HL-60 (cell line): ENCODE data around the gene BDH1.

Experiments
- DNase-seq, 2 experiments: peaks; one replicate each; pipeline ENCODE4 v3.0.0-alpha.2; 2010 to 2020; ENCODE audit warnings: low read depth in 1 of 2, low spot score in 1 of 2
- H3K27ac ChIP-seq: fragments of 250-450 bp; sonication (Bioruptor Pico); replicated peaks from 2 replicates; pipeline ENCODE4 v1.5.1; 2020; ENCODE audit warnings: mild to moderate bottlenecking, moderate library complexity
- H3K27me3 ChIP-seq: fragments of 250-450 bp; sonication (Bioruptor Pico); 2 replicates; pipeline ENCODE4 v1.5.1; 2021; ENCODE audit warnings: mild to moderate bottlenecking, moderate library complexity; ENCODE audit not compliant: insufficient read depth, poor library complexity, severe bottlenecking
- H3K4me3 ChIP-seq: replicated peaks from 2 replicates; pipeline ENCODE4 v1.5.1; 2011; ENCODE audit warnings: mild to moderate bottlenecking, control low read depth, low read length; ENCODE audit not compliant: insufficient read depth
- GABPA ChIP-seq: IDR thresholded peaks from 2 replicates; pipeline ENCODE4 v1.6.1; 2012; ENCODE audit warnings: low read depth
- POLR2AphosphoS5 ChIP-seq: IDR thresholded peaks from 2 replicates; pipeline ENCODE4 v1.6.1; 2012; ENCODE audit warnings: low read depth
- SPI1 ChIP-seq: IDR thresholded peaks from 2 replicates; pipeline ENCODE4 v1.6.1; 2012; ENCODE audit warnings: low read depth, mild to moderate bottlenecking, borderline replicate concordance
- TF ChIP-seq, protein P1 (sequence below): IDR thresholded peaks from 2 replicates; pipeline ENCODE4 v1.6.1; 2012; ENCODE audit warnings: low read depth; ENCODE audit not compliant: insufficient replicate concordance
- TF ChIP-seq, protein P2 (sequence below): IDR thresholded peaks from one replicate; pipeline ENCODE4 v1.5.1; 2011; ENCODE audit warnings: low read length, control low read depth, inconsistent platforms; ENCODE audit not compliant: insufficient read depth

Gene BDH1

DNA sequence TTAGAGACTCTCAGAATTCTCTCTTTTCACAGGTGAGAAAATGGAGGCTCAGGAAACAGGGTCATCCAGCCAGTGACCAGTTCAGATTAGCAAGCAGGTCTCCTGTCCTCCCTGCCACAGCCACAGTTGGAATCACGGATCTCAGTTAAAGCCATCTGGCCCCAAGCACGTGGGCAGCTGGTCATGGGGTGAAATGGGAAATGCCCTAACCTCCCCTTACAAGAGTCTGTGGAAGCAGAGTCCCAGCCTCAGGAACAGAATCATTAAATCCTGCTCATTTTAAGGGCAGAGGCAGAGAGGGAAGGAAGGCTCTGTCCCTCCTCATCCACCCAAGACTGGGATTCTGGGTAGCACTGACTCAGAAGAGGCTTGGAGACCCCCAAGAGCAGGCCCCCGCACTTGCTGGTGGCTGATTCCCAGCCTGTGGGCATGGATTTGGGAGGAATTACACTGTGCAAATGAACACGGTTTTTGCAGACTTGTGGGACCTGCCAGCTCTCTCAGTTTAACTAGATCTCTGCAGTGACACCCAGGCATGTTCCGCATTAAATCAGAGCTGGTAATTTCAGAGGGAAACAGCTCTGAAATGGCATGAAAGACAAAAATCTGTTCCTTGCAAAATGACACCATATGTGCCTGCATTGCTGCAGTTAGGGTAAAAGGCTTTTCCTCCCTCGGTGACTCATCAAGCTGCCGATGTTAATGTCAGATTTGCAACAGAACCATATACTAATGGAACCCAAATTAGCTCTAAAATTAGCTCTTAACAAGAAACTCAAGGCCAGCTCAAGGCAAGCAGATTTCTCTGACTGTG lies 89.0 kb downstream of the BDH1 start:
- H3K4me3 ChIP-seq = no peak overlapping the region
- H3K27ac ChIP-seq = no peak overlapping the region
- TF ChIP-seq, protein P1, sequence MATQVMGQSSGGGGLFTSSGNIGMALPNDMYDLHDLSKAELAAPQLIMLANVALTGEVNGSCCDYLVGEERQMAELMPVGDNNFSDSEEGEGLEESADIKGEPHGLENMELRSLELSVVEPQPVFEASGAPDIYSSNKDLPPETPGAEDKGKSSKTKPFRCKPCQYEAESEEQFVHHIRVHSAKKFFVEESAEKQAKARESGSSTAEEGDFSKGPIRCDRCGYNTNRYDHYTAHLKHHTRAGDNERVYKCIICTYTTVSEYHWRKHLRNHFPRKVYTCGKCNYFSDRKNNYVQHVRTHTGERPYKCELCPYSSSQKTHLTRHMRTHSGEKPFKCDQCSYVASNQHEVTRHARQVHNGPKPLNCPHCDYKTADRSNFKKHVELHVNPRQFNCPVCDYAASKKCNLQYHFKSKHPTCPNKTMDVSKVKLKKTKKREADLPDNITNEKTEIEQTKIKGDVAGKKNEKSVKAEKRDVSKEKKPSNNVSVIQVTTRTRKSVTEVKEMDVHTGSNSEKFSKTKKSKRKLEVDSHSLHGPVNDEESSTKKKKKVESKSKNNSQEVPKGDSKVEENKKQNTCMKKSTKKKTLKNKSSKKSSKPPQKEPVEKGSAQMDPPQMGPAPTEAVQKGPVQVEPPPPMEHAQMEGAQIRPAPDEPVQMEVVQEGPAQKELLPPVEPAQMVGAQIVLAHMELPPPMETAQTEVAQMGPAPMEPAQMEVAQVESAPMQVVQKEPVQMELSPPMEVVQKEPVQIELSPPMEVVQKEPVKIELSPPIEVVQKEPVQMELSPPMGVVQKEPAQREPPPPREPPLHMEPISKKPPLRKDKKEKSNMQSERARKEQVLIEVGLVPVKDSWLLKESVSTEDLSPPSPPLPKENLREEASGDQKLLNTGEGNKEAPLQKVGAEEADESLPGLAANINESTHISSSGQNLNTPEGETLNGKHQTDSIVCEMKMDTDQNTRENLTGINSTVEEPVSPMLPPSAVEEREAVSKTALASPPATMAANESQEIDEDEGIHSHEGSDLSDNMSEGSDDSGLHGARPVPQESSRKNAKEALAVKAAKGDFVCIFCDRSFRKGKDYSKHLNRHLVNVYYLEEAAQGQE = no peak
- H3K27me3 ChIP-seq = peaks cover 20% of the 10 kb centered on the region
- no peak for DNase-seq

DNA sequence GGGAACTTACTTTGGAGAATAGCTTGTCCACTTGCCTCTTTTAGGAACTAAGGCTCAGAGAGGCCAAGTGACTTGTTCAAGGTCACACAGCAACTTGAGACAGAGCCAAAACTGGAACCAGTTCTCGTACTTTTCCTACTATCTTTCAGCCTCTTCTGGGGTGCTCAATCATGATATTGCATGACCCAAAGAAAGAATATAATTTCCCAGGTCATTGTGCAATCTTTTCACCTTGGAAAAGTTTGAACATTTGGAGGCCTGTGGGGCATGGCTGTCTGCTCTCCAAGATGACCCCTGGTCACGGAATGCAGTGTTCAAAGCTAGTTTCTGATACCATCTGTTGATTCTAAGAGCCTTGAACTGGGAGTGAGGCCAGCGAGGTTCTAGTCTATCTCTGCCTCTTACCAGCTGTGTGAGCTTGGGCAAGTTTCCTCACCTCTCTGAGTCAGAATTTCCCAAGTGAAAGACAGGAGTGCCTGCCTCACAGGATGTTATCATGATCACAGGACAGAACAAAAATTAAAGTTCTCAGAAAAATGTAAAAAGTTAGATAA lies 89.7 kb downstream of the BDH1 start:
- no peak for DNase-seq

DNA sequence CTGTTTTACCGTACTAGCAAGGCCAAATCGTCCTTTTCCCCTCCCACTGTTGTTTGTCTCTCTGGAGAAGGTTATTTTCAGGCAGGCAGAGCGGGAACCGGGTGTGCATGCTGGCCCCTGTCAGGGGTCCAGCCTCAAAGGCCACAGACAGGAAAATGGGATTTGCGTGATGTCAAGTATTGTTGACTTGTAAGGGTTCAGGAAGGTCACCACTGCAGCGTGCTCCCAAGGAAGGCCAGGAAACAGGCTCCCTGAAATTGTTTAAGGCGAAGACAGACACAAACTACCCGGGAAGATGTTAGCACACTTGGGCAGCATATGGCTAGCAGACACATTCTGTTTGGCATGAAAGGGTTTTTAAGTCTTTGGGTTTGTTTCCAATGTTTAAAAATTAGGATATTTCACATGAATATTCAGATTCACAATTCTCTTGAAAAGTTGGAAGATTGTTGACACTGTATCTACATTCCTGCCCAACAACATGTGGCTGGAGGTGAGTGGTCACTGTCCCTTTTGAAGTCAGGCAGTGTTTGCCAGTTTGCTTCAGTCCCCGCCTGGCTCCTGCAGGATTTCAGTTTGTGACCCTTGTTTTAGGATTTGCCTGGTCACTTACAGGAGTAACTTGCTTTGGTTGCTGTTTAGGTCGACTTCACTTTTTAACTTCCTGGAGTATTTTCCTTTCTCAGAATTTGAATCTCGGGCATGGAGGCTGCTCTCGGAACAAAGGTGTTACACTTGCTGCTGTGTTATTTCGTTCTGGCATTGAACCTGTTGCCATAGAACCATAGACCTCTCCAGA lies 90.4 kb downstream of the BDH1 start:
- DNase-seq = no peak
- TF ChIP-seq GABPA (no peak), SPI1 (no peak)
- TF ChIP-seq, protein P1 = no peak
- TF ChIP-seq, protein P2, sequence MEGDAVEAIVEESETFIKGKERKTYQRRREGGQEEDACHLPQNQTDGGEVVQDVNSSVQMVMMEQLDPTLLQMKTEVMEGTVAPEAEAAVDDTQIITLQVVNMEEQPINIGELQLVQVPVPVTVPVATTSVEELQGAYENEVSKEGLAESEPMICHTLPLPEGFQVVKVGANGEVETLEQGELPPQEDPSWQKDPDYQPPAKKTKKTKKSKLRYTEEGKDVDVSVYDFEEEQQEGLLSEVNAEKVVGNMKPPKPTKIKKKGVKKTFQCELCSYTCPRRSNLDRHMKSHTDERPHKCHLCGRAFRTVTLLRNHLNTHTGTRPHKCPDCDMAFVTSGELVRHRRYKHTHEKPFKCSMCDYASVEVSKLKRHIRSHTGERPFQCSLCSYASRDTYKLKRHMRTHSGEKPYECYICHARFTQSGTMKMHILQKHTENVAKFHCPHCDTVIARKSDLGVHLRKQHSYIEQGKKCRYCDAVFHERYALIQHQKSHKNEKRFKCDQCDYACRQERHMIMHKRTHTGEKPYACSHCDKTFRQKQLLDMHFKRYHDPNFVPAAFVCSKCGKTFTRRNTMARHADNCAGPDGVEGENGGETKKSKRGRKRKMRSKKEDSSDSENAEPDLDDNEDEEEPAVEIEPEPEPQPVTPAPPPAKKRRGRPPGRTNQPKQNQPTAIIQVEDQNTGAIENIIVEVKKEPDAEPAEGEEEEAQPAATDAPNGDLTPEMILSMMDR = no peak
- H3K27ac ChIP-seq = no peak overlapping the region
- H3K4me3 ChIP-seq = no peak overlapping the region
- H3K27me3 ChIP-seq = peaks cover 23% of the 10 kb centered on the region

More for the DNA sequence above, 89.7 kb downstream of the BDH1 start:
- H3K4me3 ChIP-seq = no peak overlapping the region
- TF ChIP-seq, protein P2 = no peak
- TF ChIP-seq SPI1 (no peak), GABPA (no peak), POLR2AphosphoS5 (no peak)
- TF ChIP-seq, protein P1 = no peak
- H3K27me3 ChIP-seq = peaks cover 20% of the 10 kb centered on the region
- H3K27ac ChIP-seq = no peak overlapping the region
